ENCODE measurements around the gene TCOF1.

TCOF1 gene

GRCh38 chr5:150363185-150363584 lies 5.7 kb downstream of the TCOF1 start:
- no peak for TF ChIP-seq CTCF (conservative IDR thresholded peaks at IDR 0.05)
- TF ChIP-seq ZFX (IDR thresholded peaks at IDR 0.05) = no peak
- H3K27ac ChIP-seq = no peak overlapping the region

GRCh38 chr5:150364004-150364403 lies 6.5 kb downstream of the TCOF1 start:
- TF ChIP-seq ZFX (IDR thresholded peaks at IDR 0.05) (no peak), CTCF (conservative IDR thresholded peaks at IDR 0.05) (no peak)
- no peak overlapping the region for H3K27ac ChIP-seq

DNA sequence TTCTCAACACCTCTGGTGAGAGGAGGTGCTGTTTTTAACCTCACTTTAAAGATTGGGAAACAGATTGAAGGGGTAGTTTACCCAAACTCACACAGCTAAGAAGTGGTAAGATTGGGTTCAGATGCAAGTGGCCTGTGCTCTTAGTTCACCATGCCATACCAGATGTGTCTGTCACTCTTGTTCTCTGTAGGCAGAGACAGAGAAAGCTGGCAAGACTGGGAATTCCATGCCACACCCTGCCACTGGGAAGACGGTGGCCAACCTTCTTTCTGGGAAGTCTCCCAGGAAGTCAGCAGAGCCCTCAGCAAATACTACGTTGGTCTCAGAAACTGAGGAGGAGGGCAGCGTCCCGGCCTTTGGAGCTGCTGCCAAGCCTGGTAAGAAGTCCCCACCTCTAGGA lies 11.0 kb downstream of the TCOF1 start:
- H3K27ac ChIP-seq = no peak overlapping the region
- TF ChIP-seq CTCF (conservative IDR thresholded peaks at IDR 0.05) (no peak), ZFX (IDR thresholded peaks at IDR 0.05) (no peak)

DNA sequence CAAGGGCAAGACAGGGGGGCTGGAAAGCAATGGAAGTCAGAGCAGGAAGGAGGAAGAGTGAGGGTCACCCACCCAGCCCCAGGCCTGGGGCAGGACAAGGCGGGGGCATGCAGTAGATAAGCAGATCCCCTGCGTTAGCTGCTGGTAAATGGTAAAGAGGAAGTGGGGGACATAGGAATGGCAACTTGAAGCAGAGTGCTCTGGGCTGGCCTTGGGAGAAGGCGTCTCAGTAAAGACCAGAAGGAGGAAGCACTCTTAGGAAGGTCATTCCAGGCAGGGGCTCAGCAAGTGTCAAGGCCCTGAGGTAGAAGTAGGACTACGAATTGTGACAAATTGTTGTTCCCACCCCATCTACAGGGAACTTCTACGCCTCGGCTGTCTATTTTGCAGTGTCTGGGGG lies 15.1 kb downstream of the TCOF1 start:
- TF ChIP-seq CTCF (conservative IDR thresholded peaks at IDR 0.05) = no peak
- no peak for TF ChIP-seq ZFX (IDR thresholded peaks at IDR 0.05)
- H3K27ac ChIP-seq = no peak overlapping the region

- H3K27ac ChIP-seq = no peak overlapping the region
- TF ChIP-seq CTCF (conservative IDR thresholded peaks at IDR 0.05) = no peak
Observed at GRCh38 chr5:150374651-150375050, 17.2 kb downstream of the TCOF1 start.

DNA sequence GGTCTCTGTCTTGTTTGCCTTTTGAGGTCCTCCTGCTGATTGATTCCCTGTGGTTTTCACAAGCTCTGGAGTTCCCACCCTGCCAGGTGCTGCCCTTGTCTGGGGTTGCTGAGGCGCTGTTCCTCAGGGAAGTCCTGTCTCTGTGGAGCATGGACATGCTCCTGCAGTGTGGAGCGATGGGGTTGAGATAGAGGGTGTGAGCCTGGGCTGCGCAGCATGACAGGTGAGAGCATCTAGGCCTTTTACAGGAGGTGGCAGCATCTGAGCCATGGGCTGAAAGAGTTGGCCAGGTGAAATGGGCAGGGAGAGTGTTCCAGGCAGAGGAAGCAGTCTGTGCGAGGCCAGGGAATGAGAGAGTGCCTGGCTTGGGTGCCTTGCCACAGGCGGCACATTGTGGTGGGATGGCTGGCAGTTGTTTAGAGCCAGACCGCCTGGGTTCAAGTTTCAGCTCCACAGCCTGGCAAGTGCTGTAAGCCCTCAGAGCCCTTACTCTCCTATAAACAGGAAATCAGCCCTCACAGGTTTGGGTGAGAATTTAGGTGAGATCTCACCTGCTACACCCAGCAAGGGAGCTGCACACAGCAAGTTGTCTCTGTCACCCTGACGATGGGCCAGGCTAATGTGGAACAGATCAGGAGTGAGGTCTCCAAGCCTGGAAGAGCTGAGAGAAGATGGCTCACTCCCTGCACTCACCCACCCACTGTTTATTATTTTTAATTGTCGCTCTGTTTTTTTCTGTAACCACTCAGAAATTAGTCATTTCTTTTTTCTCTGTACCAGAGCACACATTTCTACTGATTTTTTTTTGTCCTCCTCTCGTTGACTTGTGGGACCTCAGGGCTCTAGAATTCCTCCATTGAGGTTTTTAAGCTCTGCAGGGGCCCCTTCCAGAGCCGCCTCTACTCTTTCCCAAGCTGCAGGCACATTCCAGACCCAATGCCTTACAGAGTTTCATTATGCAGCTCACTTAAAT lies 19.6 kb downstream of the TCOF1 start:
- H3K27ac ChIP-seq = no peak overlapping the region
- no peak for TF ChIP-seq ZFX (IDR thresholded peaks at IDR 0.05)
- no peak for TF ChIP-seq CTCF (conservative IDR thresholded peaks at IDR 0.05)

- TF ChIP-seq CTCF (conservative IDR thresholded peaks at IDR 0.05) (no peak), ZFX (IDR thresholded peaks at IDR 0.05) (no peak)
Observed at GRCh38 chr5:150377964-150378694, 20.6 kb downstream of the TCOF1 start.

More at GRCh38 chr5:150377964-150378694, 20.6 kb downstream of the TCOF1 start:
- no peak overlapping the region for H3K27ac ChIP-seq

All from C4-2B (cell line).